SIG-M5 treated with dmso at 0.1 percent for 504 hours (cell line): ENCODE results near the gene ZDHHC5.
"Not testable (repeated sequence)": the region's sequence is repeated elsewhere in the genome, so short reads cannot be mapped to it uniquely, and the experiment has no call there.

Experiments
- DNase-seq: peaks from one replicate; lab custom pipeline; 2025; ENCODE audit not compliant: unreplicated experiment; lab: John Stamatoyannopoulos, UW

ZDHHC5 gene

GRCh38 chr11:57644748-57645688 is 22.9 kb upstream of the ZDHHC5 start:
- peak; percentile 48 for DNase-seq

GRCh38 chr11:57645689-57646085 is 22.2 kb upstream of the ZDHHC5 start:
- DNase-seq: no peak

GRCh38 chr11:57646194-57646798 is 21.6 kb upstream of the ZDHHC5 start:
- DNase-seq: no peak

- DNase-seq: no peak
Measured at GRCh38 chr11:57646799-57647303, 21.1 kb upstream of the ZDHHC5 start.

- DNase-seq: no peak
Measured at GRCh38 chr11:57647372-57647771, 20.5 kb upstream of the ZDHHC5 start.

- no peak for DNase-seq
Measured at GRCh38 chr11:57647960-57648800, 19.7 kb upstream of the ZDHHC5 start.

- no peak for DNase-seq
Measured at GRCh38 chr11:57648801-57649735, 18.8 kb upstream of the ZDHHC5 start.

- DNase-seq: peak; percentile 15
Measured at GRCh38 chr11:57649826-57650738, 17.8 kb upstream of the ZDHHC5 start, which contains the start of gene YPEL4. Gene YPEL4 (minus strand): TSS chr11:57649912. CDS start chr11:57647107, 2,805 bp downstream.

- no peak for DNase-seq
Measured at GRCh38 chr11:57650739-57651090, 17.2 kb upstream of the ZDHHC5 start.

- DNase-seq: no peak
Measured at GRCh38 chr11:57651408-57651807, 16.5 kb upstream of the ZDHHC5 start.

- not testable (repeated sequence) for DNase-seq
Measured at GRCh38 chr11:57652230-57652629, 15.7 kb upstream of the ZDHHC5 start.

- no peak for DNase-seq
Measured at GRCh38 chr11:57652662-57653061, 15.3 kb upstream of the ZDHHC5 start.

- no peak for DNase-seq
Measured at GRCh38 chr11:57653163-57653562, 14.8 kb upstream of the ZDHHC5 start.

GRCh38 chr11:57656885-57657193 is 11.1 kb upstream of the ZDHHC5 start:
- DNase-seq: no peak

- peak; percentile 96 for DNase-seq
Measured at GRCh38 chr11:57657194-57658022, 10.5 kb upstream of the ZDHHC5 start, which contains the start of gene CLP1. Gene CLP1 (plus strand): TSS chr11:57657762. CDS start chr11:57659477, 1,715 bp downstream.

GRCh38 chr11:57658023-57658361 is 9.9 kb upstream of the ZDHHC5 start:
- DNase-seq: no peak

GRCh38 chr11:57659669-57660068 is 8.2 kb upstream of the ZDHHC5 start:
- no peak for DNase-seq

GRCh38 chr11:57662893-57663292 is 5.0 kb upstream of the ZDHHC5 start:
- DNase-seq: no peak
